GM13977 (cell line): ENCODE measurements around the gene OLFM2.

ENCODE experiments used
- DNase-seq: peaks from one replicate; pipeline ENCODE4 v3.0.0; 2012; ENCODE audit warnings: low spot score
- CTCF ChIP-seq: IDR thresholded peaks from 2 replicates; pipeline ENCODE4 v1.5.1; 2012; ENCODE audit warnings: mild to moderate bottlenecking, control low read depth; ENCODE audit not compliant: insufficient read depth; ENCODE audit errors: extremely low read depth, missing control alignments
- in situ Hi-C: fragments of 300-500 bp; cut with MboI; formaldehyde crosslinking; loops from one replicate; pipeline ENCODE4 v1.12.0; 2022; ENCODE audit warnings: low sequenced_read_pairs, low pct_unique_long_range_greater_than_20kb, mixed read lengths, inconsistent platforms; ENCODE audit not compliant: unreplicated experiment

The OLFM2 gene

GRCh38 chr19:9901020-9901419 is 35.3 kb downstream of the OLFM2 start:
- DNase-seq = no peak
- in situ Hi-C loops = no loop called here
- no peak for TF ChIP-seq CTCF

GRCh38 chr19:9891609-9892373 is 44.5 kb downstream of the OLFM2 start:
- in situ Hi-C loops = no loop called here
- no peak for DNase-seq
- TF ChIP-seq CTCF = no peak

GRCh38 chr19:9885077-9885552 is 51.2 kb downstream of the OLFM2 start:
- TF ChIP-seq CTCF = no peak
- no peak for DNase-seq
- in situ Hi-C loops = no loop called here

- in situ Hi-C loops = no loop called here
- DNase-seq = no peak
- TF ChIP-seq CTCF = no peak
These were observed 52.6 kb downstream of the OLFM2 start for GRCh38 chr19:9883764-9884163.

GRCh38 chr19:9883231-9883758 is 53.0 kb downstream of the OLFM2 start:
- DNase-seq = no peak
- no peak for TF ChIP-seq CTCF
- in situ Hi-C loops = no loop called here

- no peak for DNase-seq
- no peak for TF ChIP-seq CTCF
- in situ Hi-C loops = no loop called here
These were observed 54.6 kb downstream of the OLFM2 start for GRCh38 chr19:9881720-9882119.
